HCT116 (cell line): ENCODE measurements around the gene KLK1. TPM values are rescaled to one million over a fixed set of nuclear protein-coding genes. Genes with fewer than 3 reads are reported as not detected.
"Not testable (repeated sequence)": the region's sequence is repeated elsewhere in the genome, so short reads cannot be mapped to it uniquely, and the experiment has no call there.

Experiments used
- ATAC-seq: fragments of 200-7000 bp; cut with Tn5 transposase; 2 replicates; pipeline ENCODE4 v1.9.1; 2020; ENCODE audit warnings: mild to moderate bottlenecking, moderate library complexity
- BruUV-seq: library from RNA; stranded (reverse); fragments of 400-500 nt; replicated peaks from 2 replicates; lab custom pipeline; 2021; lab: Mats Ljungman, UMichigan
- CTCF ChIA-PET: fragments of 300-600 bp; sonication (Branson Sonifier 250); formaldehyde crosslinking; loops from one replicate; lab custom pipeline; 2021; ENCODE audit warnings: antibody characterized with exemption; lab: Charles Lee
- POLR2A ChIA-PET: fragments of 300-600, 350-600 bp; sonication (Branson Sonifier 250); formaldehyde crosslinking; loops from one replicate; lab custom pipeline; 2021; ENCODE audit warnings: antibody characterized with exemption; lab: Charles Lee
- RAD21 ChIA-PET, 2 experiments: fragments of 300-600 bp; sonication (Branson Sonifier 250); formaldehyde crosslinking; loops; one replicate each; lab custom pipeline; 2023; ENCODE audit warnings: low total read pairs in 2 of 2; ENCODE audit not compliant: uncharacterized antibody in 2 of 2, unreplicated experiment in 2 of 2, low non-redundant PET in 1 of 2; lab: Charles Lee
- DNase-seq: peaks from one replicate; pipeline ENCODE4 v3.0.0-alpha.2; 2010; ENCODE audit warnings: low read depth, low spot score
- H2AFZ ChIP-seq: fragments of 200-600 bp; shearing (Covaris generic), sonication (generic); 2 replicates; pipeline ENCODE4 v1.6.1; 2017; ENCODE audit warnings: low read depth, mixed run types, mixed read lengths, antibody characterized with exemption, low read length; ENCODE audit not compliant: poor library complexity, severe bottlenecking
- H3K27ac ChIP-seq: 2 replicates; pipeline ENCODE4 v1.5.1; 2012; ENCODE audit warnings: low read depth, low read length
- H3K27me3 ChIP-seq: fragments of 200-600 bp; sonication (generic); 2 replicates; pipeline ENCODE4 v1.6.1; 2016; ENCODE audit warnings: mixed run types, low read length, mixed read lengths; ENCODE audit not compliant: insufficient read depth
- H3K36me3 ChIP-seq, 2 experiments: fragments of 200-500 bp in 1 of 2; fragments of 200-600 bp in 1 of 2; sonication (Bioruptor generic) in 1 of 2; sonication (generic) in 1 of 2; 2 replicates each; pipeline versions ENCODE4 v1.5.1 to v1.6.1; 2014 to 2016; ENCODE audit warnings: low read length in 2 of 2, inconsistent platforms in 1 of 2, mixed read lengths in 1 of 2, mixed run types in 1 of 2; ENCODE audit not compliant: insufficient read depth in 2 of 2, control insufficient read depth in 1 of 2
- H3K4me1 ChIP-seq, 2 experiments: fragments of 200-600 bp in 1 of 2; sonication (generic) in 1 of 2; 2 replicates each; pipeline versions ENCODE4 v1.5.1 to v1.6.1; 2012 to 2017; ENCODE audit warnings: low read length in 2 of 2, inconsistent platforms in 1 of 2, mild to moderate bottlenecking in 1 of 2, mixed read lengths in 1 of 2, mixed run types in 1 of 2, moderate library complexity in 1 of 2; ENCODE audit not compliant: insufficient read depth in 2 of 2, control insufficient read depth in 1 of 2
- H3K4me2 ChIP-seq: fragments of 200-600 bp; sonication (generic); 2 replicates; pipeline ENCODE4 v1.6.1; 2017; ENCODE audit warnings: mixed run types, low read length, mixed read lengths
- H3K4me3 ChIP-seq, 2 experiments: fragments of 200-600 bp in 1 of 2; sonication (generic) in 1 of 2; replicated peaks in 1 of 2; 2 replicates each; pipeline ENCODE4 v1.5.1; 2011 to 2016; ENCODE audit warnings: low read length in 2 of 2, control low read depth in 1 of 2, low read depth in 1 of 2, mild to moderate bottlenecking in 1 of 2, mixed read lengths in 1 of 2, mixed run types in 1 of 2
- H3K79me2 ChIP-seq: fragments of 200-600 bp; sonication (generic); 2 replicates; pipeline ENCODE4 v1.6.1; 2017; ENCODE audit warnings: mild to moderate bottlenecking, mixed run types, low read length, moderate library complexity, mixed read lengths; ENCODE audit not compliant: insufficient read depth
- H3K9ac ChIP-seq: fragments of 200-600 bp; sonication (generic); 2 replicates; pipeline ENCODE4 v1.6.1; 2016; ENCODE audit warnings: low read length, mixed read lengths
- H3K9me2 ChIP-seq: fragments of 200-600 bp; sonication (generic), shearing (Covaris generic); 2 replicates; pipeline ENCODE4 v1.6.1; 2017; ENCODE audit warnings: mixed run types, mild to moderate bottlenecking, moderate library complexity; ENCODE audit not compliant: insufficient read depth
- H3K9me3 ChIP-seq, 2 experiments: fragments of 200-500 bp in 1 of 2; fragments of 200-600 bp in 1 of 2; sonication (Bioruptor generic) in 1 of 2; sonication (generic) in 1 of 2; 2 replicates each; pipeline ENCODE4 v1.6.1; 2014 to 2017; ENCODE audit warnings: low read length in 2 of 2, mixed read lengths in 2 of 2, inconsistent platforms in 1 of 2, low read depth in 1 of 2, mild to moderate bottlenecking in 1 of 2, mixed run types in 1 of 2, moderate library complexity in 1 of 2; ENCODE audit not compliant: control insufficient read depth in 1 of 2, insufficient read depth in 1 of 2
- H4K20me1 ChIP-seq: fragments of 200-600 bp; sonication (generic), shearing (Covaris generic); 2 replicates; pipeline ENCODE4 v1.6.1; 2017; ENCODE audit warnings: mixed run types, mild to moderate bottlenecking, moderate library complexity; ENCODE audit not compliant: insufficient read depth
- ATF3 ChIP-seq: IDR thresholded peaks from 2 replicates; pipeline ENCODE4 v1.6.1; 2012
- EGR1 ChIP-seq: IDR thresholded peaks from 2 replicates; pipeline ENCODE4 v1.6.1; 2012; ENCODE audit warnings: low read depth
- FOSL1 ChIP-seq: IDR thresholded peaks from 2 replicates; pipeline ENCODE4 v1.6.1; 2012; ENCODE audit warnings: low read depth
- POLR2AphosphoS5 ChIP-seq: IDR thresholded peaks from 2 replicates; pipeline ENCODE4 v1.6.1; 2011; ENCODE audit warnings: mild to moderate bottlenecking, low read depth, low read length, moderate library complexity
- RAD21 ChIP-seq: IDR thresholded peaks from 2 replicates; pipeline ENCODE4 v1.6.1; 2012; ENCODE audit warnings: low read depth, mild to moderate bottlenecking
- SP1 ChIP-seq: IDR thresholded peaks from 2 replicates; pipeline ENCODE4 v1.6.1; 2012; ENCODE audit warnings: low read depth
- SRF ChIP-seq: IDR thresholded peaks from 2 replicates; pipeline ENCODE4 v1.6.1; 2012; ENCODE audit warnings: low read depth
- ZBTB33 ChIP-seq: IDR thresholded peaks from 2 replicates; pipeline ENCODE4 v1.6.1; 2011; ENCODE audit warnings: mild to moderate bottlenecking, low read length, moderate library complexity; ENCODE audit not compliant: insufficient replicate concordance; ENCODE audit errors: extremely low read depth
- ZFX ChIP-seq: fragments of 450-650 bp; IDR thresholded peaks from 2 replicates; pipeline ENCODE4 v1.6.1; 2017
- intact Hi-C: fragments of 100-400 bp; cut with micrococcal nuclease; formaldehyde crosslinking; loops from 2 replicates; pipeline ENCODE4 v1.10.0; 2022
- total RNA-seq: library from RNA; stranded (reverse); gene quantifications from one replicate; pipeline ENCODE4 v1.2.1, GENCODE V29; 2021; ENCODE audit not compliant: unreplicated experiment
- TF ChIP-seq, protein P1 (sequence below): IDR thresholded peaks from 2 replicates; pipeline ENCODE4 v1.6.1; 2012

Gene KLK1
- total RNA-seq, 1 experiment from 2014 or later: 3.3 TPM

- CTCF ChIA-PET: interaction anchor here (1.4 kb wide), 1 partner anchor 67 kb away, joined by 3 read pairs; no protein-coding TSS in a partner anchor
- BruUV-seq, H3K4me3 ChIP-seq, H3K9ac ChIP-seq, H3K36me3 ChIP-seq, H3K9me2 ChIP-seq, POLR2A ChIA-PET, H3K4me2 ChIP-seq, H3K79me2 ChIP-seq, RAD21 ChIA-PET, H4K20me1 ChIP-seq, H3K4me1 ChIP-seq, ATAC-seq, H3K27ac ChIP-seq, DNase-seq, H3K27me3 ChIP-seq, intact Hi-C loops, H3K9me3 ChIP-seq: not testable (repeated sequence)
- peak overlapping the region; percentile 86 for H2AFZ ChIP-seq
Measured at GRCh38 chr19:50772912-50773311, 50.7 kb downstream of the KLK1 start.

- BruUV-seq: no TSS peak
- intact Hi-C loops: no loop called here
- ChIA-PET POLR2A (no interaction called here), CTCF (interaction anchor here (1.4 kb wide), 1 partner anchor 67 kb away, joined by 3 read pairs; no protein-coding TSS in a partner anchor), RAD21 (no interaction called here)
- Histone ChIP-seq H3K36me3 (no peaks in the 10 kb centered on the region), H3K9ac (no peak overlapping the region), H4K20me1 (no peaks in the 10 kb centered on the region), H3K27ac (no peak overlapping the region), H3K4me1 (peaks cover 0 to 8% of the 10 kb centered on the region in 2 experiments; a peak in 2 of 4 replicates), H3K4me2 (no peak overlapping the region; the same call in 1 of the 2 replicates), H3K4me3 (no peak overlapping the region), H3K9me3 (no peaks in the 10 kb centered on the region), H3K27me3 (peaks cover under 1% of the 10 kb centered on the region; the same call in 1 of the 2 replicates), H2AFZ (peak overlapping the region; percentile 86), H3K79me2 (no peaks in the 10 kb centered on the region), H3K9me2 (no peaks in the 10 kb centered on the region)
- TF ChIP-seq SP1 (peak; percentile 85), RAD21 (no peak), ZFX (no peak)
- peak; percentile 48 for DNase-seq
- peak; percentile 90 for ATAC-seq
Measured at GRCh38 chr19:50772476-50772875, 51.1 kb downstream of the KLK1 start.

DNA sequence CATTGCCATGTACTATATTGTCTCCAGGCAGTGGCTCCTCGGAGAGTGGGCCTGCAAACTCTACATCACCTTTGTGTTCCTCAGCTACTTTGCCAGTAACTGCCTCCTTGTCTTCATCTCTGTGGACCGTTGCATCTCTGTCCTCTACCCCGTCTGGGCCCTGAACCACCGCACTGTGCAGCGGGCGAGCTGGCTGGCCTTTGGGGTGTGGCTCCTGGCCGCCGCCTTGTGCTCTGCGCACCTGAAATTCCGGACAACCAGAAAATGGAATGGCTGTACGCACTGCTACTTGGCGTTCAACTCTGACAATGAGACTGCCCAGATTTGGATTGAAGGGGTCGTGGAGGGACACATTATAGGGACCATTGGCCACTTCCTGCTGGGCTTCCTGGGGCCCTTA is 52.7 kb downstream of the KLK1 start:
- Histone ChIP-seq H3K27ac (no peak overlapping the region), H3K27me3 (no peaks in the 10 kb centered on the region), H3K4me2 (no peak overlapping the region), H3K4me3 (no peak overlapping the region), H3K4me1 (peaks cover 0 to 10% of the 10 kb centered on the region in 2 experiments; a peak in 1 of 4 replicates), H3K36me3 (no peaks in the 10 kb centered on the region), H2AFZ (no peak overlapping the region), H3K79me2 (no peaks in the 10 kb centered on the region), H3K9me2 (no peaks in the 10 kb centered on the region), H4K20me1 (no peaks in the 10 kb centered on the region), H3K9me3 (no peaks in the 10 kb centered on the region), H3K9ac (no peak overlapping the region)
- intact Hi-C loops: no loop called here
- no peak for ATAC-seq
- no TSS peak for BruUV-seq
- POLR2A ChIA-PET: no interaction called here
- CTCF ChIA-PET: no interaction called here
- RAD21 ChIA-PET: no interaction called here
- no peak for DNase-seq
- no peak for TF ChIP-seq ATF3
- no peak for TF ChIP-seq SRF
- TF ChIP-seq, protein P1, sequence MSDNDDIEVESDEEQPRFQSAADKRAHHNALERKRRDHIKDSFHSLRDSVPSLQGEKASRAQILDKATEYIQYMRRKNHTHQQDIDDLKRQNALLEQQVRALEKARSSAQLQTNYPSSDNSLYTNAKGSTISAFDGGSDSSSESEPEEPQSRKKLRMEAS: no peak
- no peak for TF ChIP-seq ZBTB33
- TF ChIP-seq FOSL1: no peak
- TF ChIP-seq POLR2AphosphoS5: no peak
- TF ChIP-seq ZFX: no peak
- no peak for TF ChIP-seq EGR1
